Measurements from ENCODE around the gene PLA2G2D.
"Not testable (repeated sequence)": the region's sequence is repeated elsewhere in the genome, so short reads cannot be mapped to it uniquely, and the experiment has no call there.

The PLA2G2D gene

GRCh38 chr1:20142001-20142710 is 22.8 kb upstream of the PLA2G2D start:
- DNase-seq: no peak

GRCh38 chr1:20141466-20141865 is 22.1 kb upstream of the PLA2G2D start:
- no peak for DNase-seq

GRCh38 chr1:20141001-20141400 is 21.7 kb upstream of the PLA2G2D start:
- DNase-seq: no peak

GRCh38 chr1:20139776-20140612 is 20.7 kb upstream of the PLA2G2D start:
- DNase-seq: no peak

- no peak for DNase-seq
These were observed 19.7 kb upstream of the PLA2G2D start, which contains the start of gene PLA2G2F for GRCh38 chr1:20138961-20139550. Gene PLA2G2F, plus strand, starts transcription at chr1:20139323. Its CDS starts 105 bp downstream, at chr1:20139428.

GRCh38 chr1:20138346-20138745 is 19.0 kb upstream of the PLA2G2D start:
- no peak for DNase-seq

GRCh38 chr1:20137604-20138003 is 18.3 kb upstream of the PLA2G2D start:
- no peak for DNase-seq

GRCh38 chr1:20137055-20137454 is 17.7 kb upstream of the PLA2G2D start:
- DNase-seq: no peak

- no peak for DNase-seq
These were observed 16.9 kb upstream of the PLA2G2D start for GRCh38 chr1:20136249-20136648.

- DNase-seq: no peak
These were observed 15.7 kb upstream of the PLA2G2D start for GRCh38 chr1:20134995-20135394.

- not testable (repeated sequence) for DNase-seq
These were observed 11.2 kb upstream of the PLA2G2D start for GRCh38 chr1:20130518-20130917.

- no peak for DNase-seq
These were observed 7.6 kb upstream of the PLA2G2D start for GRCh38 chr1:20126806-20127440.

GRCh38 chr1:20126041-20126805 is 6.9 kb upstream of the PLA2G2D start:
- DNase-seq: no peak

GRCh38 chr1:20125100-20125499 is 5.8 kb upstream of the PLA2G2D start:
- no peak for DNase-seq

- DNase-seq: no peak
These were observed 5.2 kb upstream of the PLA2G2D start for GRCh38 chr1:20124456-20125057.

GRCh38 chr1:20123722-20124455 is 4.6 kb upstream of the PLA2G2D start:
- no peak for DNase-seq

GRCh38 chr1:20120796-20121195 is 1.5 kb upstream of the PLA2G2D start:
- no peak for DNase-seq

- DNase-seq: no peak
These were observed 2.1 kb downstream of the PLA2G2D start for GRCh38 chr1:20117236-20117635.

GRCh38 chr1:20115916-20116315 is 3.4 kb downstream of the PLA2G2D start:
- DNase-seq: no peak

GRCh38 chr1:20115479-20115878 is 3.9 kb downstream of the PLA2G2D start:
- no peak for DNase-seq

GRCh38 chr1:20114021-20114648 is 5.2 kb downstream of the PLA2G2D start:
- DNase-seq: no peak

All from activated CD4-positive, alpha-beta T cell treated with anti-CD3 and anti-CD28 coated beads for 48 hours (primary cell).